SW480 (cell line): Measurements from ENCODE around the gene DOCK2.

ENCODE experiments used
- DNase-seq: peaks from one replicate; pipeline ENCODE4 v3.0.0-alpha.2; 2016; ENCODE audit warnings: low spot score

Gene DOCK2

DNA sequence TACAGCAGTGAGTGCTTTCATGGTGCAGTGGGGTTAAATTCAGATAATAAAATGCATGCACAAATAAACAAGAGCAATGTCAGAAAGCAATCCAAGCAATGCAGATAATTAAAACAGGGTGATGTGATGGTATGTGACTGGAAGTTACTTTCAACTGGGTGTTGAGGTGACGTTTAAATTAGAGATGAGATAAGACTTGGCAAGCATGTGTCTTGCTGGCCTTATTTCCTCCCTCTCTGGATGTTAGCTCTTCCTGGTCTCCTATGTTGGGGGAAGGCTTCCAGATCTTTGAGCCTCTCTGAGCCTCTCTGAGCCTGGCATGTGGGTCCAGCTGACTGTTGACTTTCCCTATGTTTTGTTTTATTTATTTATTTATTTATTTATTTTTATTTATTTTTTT is 54.4 kb downstream of the DOCK2 start:
- no peak for DNase-seq

DNA sequence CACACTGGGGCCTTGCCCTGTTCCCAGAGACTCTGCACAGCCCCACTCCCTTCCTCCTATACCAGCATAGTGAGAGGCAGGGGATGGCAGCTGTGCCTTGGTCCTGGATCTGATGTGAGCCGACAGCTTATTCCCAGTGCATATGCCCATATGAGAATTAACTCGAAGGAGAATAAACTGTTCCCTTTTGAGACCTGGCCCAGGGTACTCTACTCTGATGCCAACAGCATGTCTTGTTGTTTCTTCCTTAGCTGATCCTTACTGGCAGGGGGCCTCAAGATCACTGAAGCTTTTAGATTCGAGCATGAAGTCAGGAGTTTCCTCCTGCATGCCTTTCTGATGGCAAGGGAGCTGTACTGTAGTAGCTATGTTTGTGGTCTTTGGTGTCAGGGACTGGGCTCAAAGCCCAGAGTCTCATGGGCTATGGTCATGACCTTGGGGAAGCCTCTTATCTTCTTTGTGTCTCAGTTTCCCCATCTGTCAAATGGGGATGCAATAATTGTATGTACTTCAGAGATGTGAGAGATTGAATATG is 57.1 kb downstream of the DOCK2 start:
- no peak for DNase-seq

- DNase-seq, result no peak
These were observed 58.0 kb downstream of the DOCK2 start for GRCh38 chr5:169695025-169695625.

- peak; percentile 33 for DNase-seq
These were observed 58.9 kb downstream of the DOCK2 start for GRCh38 chr5:169695919-169696490.

DNA sequence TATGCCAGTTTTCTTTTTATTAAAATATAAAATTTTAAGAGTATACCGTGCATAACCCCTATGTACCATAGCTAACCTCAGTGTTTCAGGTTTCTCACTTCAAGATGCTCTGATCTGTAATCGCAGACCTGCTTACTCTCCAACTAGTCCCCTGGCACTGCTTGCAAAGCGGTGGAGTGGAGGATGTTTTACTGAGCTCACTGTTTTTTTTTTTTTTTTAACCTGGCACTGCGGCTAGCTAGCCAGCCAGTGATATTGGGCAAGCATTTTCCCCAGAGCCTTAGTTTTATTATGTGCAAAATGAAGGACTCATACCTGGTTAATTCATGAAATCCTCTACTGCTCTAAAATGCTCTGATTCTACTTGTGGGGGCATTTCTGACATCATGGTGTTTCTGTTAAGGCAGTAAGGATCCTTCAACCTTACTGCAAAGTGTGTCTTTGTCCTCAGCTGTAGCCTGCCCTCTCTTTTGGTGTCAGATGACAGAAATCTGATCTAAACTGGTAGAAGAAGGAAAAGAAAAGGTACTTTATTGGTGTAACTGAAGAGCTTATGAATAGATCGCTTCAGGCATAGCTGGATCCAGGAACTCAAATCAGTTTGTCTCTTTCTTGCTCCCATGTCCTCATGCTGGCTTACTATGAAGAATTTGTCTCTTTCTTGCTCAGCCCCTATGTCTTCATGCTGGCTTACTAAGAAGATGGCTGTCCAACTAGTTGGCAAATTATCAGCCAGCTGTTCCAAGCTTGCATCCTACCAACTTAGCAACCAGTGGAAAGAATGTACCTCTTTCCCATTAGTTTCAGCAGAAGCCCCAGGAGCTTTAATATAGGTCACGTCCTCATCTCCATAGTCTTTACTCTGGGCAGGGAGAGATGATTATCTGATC is 59.8 kb downstream of the DOCK2 start:
- DNase-seq, result no peak

DNA sequence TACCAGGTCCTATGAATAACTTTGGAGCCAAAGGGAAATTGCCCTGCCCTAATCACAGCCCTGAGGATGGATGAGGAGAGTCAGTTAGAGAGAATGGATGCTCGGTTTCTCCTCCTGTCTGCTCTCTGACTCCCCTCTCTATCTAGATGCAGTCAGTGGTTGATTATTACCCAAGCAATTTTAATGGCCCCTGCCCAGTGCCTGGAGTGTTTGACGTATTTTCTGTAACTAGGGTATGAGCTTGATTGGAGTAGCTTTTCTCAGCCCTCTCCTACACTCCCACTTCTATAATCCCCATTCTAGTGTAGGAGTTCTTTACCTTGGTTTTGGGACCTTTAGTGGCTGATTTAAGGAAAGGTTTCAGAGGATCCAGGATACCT is 60.4 kb downstream of the DOCK2 start:
- no peak for DNase-seq

- DNase-seq, result no peak
These were observed 60.9 kb downstream of the DOCK2 start for GRCh38 chr5:169697976-169698375.

DNA sequence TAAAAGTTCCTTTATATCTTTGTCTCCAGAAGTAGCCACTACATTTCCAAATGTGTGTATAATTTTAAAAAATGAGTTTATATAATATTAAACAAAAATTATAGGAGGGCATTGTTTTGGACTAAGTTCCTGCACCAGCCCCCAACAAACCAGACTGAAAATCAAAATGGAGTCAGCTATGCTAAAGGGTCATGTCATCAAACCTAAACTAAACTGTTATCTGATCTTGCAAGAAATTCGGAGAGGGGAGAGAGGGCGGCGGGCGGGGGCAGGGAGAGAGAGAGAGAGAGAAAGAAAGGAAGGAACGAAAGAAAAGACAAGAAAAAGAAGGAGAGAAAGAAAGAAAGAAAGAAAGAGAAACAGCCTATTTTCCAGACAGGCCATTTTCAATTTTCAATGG is 63.5 kb downstream of the DOCK2 start:
- DNase-seq, result no peak

DNA sequence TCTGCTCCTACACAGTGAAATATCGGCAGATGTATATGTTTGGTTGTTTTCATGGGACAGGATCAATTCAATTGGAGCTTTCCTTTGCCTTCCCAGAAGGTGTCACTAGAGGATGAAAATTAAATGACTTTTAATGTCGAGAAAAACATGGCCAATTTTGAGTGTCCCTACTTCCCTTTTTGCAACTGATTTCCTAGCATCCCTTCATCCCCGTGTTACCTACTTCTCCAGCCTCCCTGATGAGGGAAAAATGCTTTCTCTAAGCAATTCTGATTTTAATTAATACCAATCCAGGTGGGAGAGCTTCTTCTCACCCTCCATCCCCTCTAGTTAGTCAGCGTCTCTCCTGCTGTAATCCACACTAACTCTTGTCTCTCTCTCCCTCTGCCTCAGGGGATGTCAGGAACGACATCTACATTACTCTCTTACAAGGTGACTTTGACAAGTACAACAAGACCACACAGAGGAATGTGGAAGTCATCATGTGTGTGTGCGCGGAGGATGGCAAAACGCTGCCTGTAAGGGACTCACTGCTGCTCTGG is 64.9 kb downstream of the DOCK2 start:
- peak; percentile 44 for DNase-seq

- DNase-seq, result no peak
These were observed 65.8 kb downstream of the DOCK2 start for GRCh38 chr5:169702693-169703481.

GRCh38 chr5:169703813-169704212 is 66.7 kb downstream of the DOCK2 start:
- no peak for DNase-seq

DNA sequence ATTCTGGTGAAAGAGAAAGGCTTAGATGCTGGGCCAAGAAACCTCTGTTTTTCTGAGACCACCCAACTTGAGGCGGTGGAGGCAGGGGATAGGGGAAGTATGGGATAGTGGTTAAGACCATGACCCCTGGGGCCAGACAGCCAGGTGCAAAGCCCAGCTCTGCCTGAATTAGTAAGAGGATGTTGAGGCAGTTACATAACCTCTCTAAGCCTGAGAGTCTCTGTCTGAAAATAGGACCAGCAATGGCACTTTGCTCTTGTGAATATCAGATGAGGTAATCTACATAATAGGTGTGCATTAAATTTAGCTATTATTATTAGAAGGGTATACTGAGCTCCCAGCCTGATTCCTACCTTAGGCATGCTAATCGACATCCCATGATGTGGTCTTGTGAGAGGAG is 68.2 kb downstream of the DOCK2 start:
- DNase-seq, result no peak

GRCh38 chr5:169706071-169706470 is 69.0 kb downstream of the DOCK2 start:
- DNase-seq, result no peak

GRCh38 chr5:169706758-169707450 is 69.8 kb downstream of the DOCK2 start:
- no peak for DNase-seq

DNA sequence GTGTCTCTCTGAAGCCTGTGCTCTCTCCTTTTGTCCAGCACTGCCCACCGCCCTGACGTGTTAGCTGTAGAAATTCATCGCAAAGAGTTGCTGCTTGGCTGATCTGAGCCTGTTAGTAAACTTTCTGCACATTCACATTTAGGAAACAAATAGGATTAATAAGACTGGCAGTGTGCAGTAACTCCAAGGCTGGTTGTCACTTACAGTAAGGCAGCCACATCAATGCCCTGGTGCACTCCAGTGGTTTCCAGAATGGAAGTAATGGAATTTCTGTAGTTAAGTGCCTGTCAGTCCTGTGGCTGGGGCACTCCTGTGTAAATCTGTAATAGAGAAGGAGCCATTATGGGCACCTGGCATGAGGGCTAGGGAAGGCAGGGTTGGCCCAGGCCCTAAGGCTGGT is 70.6 kb downstream of the DOCK2 start:
- DNase-seq, result peak; percentile 11

DNA sequence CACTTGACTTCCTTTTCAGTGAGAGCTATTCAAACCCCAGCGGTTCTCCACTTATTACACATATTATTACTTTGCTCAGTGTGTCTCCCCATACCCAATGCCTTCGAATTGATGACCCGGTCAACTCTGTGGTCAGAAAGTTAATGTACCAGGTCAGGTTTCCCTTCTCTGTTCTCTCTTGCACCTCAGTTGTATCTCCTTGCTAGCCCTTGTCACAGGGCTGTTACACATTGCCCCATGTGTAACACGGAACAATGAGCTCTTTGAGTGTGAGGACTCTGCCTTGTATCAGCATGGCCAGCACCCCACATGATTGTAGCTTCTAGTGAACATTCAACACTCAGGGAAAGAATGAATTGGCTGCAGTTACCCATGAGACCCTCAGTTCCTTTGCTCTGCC is 73.6 kb downstream of the DOCK2 start:
- no peak for DNase-seq

DNA sequence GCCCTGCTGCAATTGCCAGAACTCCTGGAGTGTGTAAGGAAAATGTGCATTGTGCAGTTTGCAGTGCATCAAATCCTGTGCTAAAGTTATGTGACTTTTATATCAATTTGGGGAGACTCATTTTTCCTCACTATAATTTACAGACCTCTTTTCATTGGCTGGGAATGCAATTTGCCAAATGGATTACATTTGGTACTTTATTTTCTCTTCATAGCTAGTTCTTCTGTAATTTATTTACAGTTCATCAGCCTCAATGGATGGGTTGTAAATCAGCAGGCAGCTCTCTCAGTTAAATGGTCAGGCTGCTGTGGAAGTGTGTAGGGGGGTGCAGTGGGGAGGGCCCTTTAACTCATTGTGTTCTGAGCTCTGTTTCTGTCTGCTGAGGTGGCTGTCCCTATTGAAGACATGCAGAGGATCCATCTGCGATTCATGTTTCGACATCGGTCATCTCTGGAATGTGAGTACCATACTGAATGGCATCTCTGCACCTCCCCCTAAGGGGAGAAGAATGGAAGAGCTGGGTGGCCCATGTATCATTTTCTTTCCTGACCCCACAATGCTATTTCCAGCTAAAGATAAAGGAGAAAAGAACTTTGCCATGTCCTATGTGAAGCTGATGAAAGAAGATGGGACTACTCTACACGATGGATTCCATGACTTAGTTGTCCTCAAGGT is 74.6 kb downstream of the DOCK2 start:
- DNase-seq, result no peak

- DNase-seq, result no peak
These were observed 75.4 kb downstream of the DOCK2 start for GRCh38 chr5:169712428-169712827.

DNA sequence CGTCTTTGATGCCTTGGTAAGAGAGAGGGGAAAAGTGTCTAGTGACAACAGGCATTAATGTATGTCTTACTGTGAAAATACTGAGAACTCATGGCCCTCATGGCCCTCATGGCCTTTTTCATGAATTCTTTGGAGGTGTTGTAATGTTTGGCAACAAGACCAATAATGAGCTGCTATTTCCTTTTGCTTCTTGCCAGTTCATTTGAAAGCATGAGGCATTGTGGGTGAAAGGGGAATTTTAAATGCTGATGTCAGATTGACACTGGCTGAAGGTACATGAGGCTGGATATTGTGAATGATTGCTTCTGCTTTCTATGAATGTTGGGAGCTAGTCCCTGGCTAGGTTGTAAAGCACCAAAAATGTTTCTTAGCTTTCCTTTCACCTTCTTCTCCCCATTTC is 79.2 kb downstream of the DOCK2 start:
- DNase-seq, result no peak

DNA sequence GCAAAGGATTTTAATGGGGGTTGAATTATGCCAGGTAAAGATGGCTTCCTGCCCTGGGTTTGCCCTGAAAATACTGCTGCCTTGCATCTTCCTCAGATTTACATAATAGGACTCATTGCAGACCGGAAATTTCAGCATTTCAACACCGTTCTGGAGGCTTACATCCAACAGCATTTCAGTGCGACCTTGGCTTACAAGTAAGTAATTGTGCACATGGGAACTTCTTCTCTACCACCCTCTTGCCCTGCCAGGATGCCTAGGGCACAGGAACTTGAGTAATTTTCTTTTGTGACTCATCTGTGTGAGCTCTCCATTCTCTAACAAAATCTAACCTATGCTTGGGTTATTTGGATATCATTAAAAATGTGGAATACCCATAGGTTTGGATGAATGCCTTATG is 80.2 kb downstream of the DOCK2 start:
- no peak for DNase-seq
